Calu3 (cell line): ENCODE data around the gene CDC5L. TPM values are rescaled to one million over a fixed set of nuclear protein-coding genes. Genes with fewer than 3 reads are reported as not detected.

ENCODE experiments used
- BruUV-seq: library from RNA; stranded (reverse); fragments of 400-500 nt; replicated peaks from 2 replicates; lab custom pipeline; 2021; lab: Mats Ljungman, UMichigan
- CTCF ChIA-PET: fragments of 300-600 bp; sonication (Branson Sonifier 250); formaldehyde crosslinking; loops from one replicate; lab custom pipeline; 2022; ENCODE audit warnings: antibody characterized with exemption; lab: Charles Lee
- DNase-seq: peaks from one replicate; pipeline ENCODE4 v3.0.0; 2022
- H3K27ac Mint-ChIP-seq: one replicate; pipeline ENCODE4 v1.8.0; 2022; ENCODE audit warnings: mixed read lengths; ENCODE audit not compliant: unreplicated experiment
- H3K27me3 Mint-ChIP-seq: one replicate; pipeline ENCODE4 v1.8.0; 2022; ENCODE audit warnings: mixed read lengths; ENCODE audit not compliant: unreplicated experiment
- H3K36me3 Mint-ChIP-seq: one replicate; pipeline ENCODE4 v1.8.0; 2022; ENCODE audit warnings: mild to moderate bottlenecking, moderate library complexity, mixed read lengths; ENCODE audit not compliant: insufficient read depth, unreplicated experiment
- H3K4me1 Mint-ChIP-seq: one replicate; pipeline ENCODE4 v1.8.0; 2022; ENCODE audit warnings: mild to moderate bottlenecking, low read depth, mixed read lengths; ENCODE audit not compliant: unreplicated experiment
- H3K4me3 Mint-ChIP-seq: one replicate; pipeline ENCODE4 v1.8.0; 2022; ENCODE audit warnings: mild to moderate bottlenecking, low read depth, moderate library complexity, mixed read lengths; ENCODE audit not compliant: unreplicated experiment
- H3K9me3 Mint-ChIP-seq: one replicate; pipeline ENCODE4 v1.8.0; 2022; ENCODE audit warnings: low read depth, mixed read lengths; ENCODE audit not compliant: unreplicated experiment
- CTCF ChIP-seq: fragments of 200-600 bp; IDR thresholded peaks from one replicate; pipeline ENCODE4 v1.8.0; 2022; ENCODE audit warnings: antibody characterized with exemption; ENCODE audit not compliant: unreplicated experiment
- intact Hi-C: fragments of 100-400 bp; cut with micrococcal nuclease; formaldehyde crosslinking; loops from one replicate; pipeline ENCODE4 v1.10.0; 2022; ENCODE audit not compliant: unreplicated experiment
- total RNA-seq: library from RNA; stranded (reverse); gene quantifications from 2 replicates; pipeline ENCODE4 v1.2.3, GENCODE V29; 2022

The CDC5L gene
- total RNA-seq, 1 experiment from 2014 or later = 43.4 TPM

DNA sequence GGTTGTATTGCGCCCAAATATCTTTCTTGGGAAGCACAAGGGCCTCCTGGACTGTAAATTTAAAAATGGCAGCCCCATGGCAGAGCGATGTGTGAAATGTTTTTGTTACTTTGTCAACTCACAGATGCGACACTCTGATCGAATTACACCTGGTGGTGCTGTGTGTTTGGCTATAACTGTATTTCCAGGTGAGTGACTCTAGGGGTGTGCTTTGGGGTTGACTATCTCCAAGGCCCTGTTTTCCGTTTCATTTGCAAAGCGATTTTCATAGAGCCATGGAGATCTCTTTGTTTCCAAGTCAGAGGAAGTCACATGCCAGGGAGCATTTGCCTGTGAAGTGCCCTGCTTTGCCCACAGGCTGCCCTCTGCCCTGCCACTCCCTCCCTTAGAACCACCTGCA is 93.5 kb downstream of the CDC5L start:
- CTCF ChIA-PET = no interaction called here
- intact Hi-C loops = no loop called here
- Mint-ChIP-seq H3K36me3 (no peaks in the 10 kb centered on the region), H3K4me1 (peaks cover 14% of the 10 kb centered on the region), H3K4me3 (no peak overlapping the region), H3K9me3 (no peaks in the 10 kb centered on the region), H3K27me3 (peaks cover under 1% of the 10 kb centered on the region), H3K27ac (no peak overlapping the region)
- TF ChIP-seq CTCF = no peak
- no peak for DNase-seq
- BruUV-seq = no TSS peak

DNA sequence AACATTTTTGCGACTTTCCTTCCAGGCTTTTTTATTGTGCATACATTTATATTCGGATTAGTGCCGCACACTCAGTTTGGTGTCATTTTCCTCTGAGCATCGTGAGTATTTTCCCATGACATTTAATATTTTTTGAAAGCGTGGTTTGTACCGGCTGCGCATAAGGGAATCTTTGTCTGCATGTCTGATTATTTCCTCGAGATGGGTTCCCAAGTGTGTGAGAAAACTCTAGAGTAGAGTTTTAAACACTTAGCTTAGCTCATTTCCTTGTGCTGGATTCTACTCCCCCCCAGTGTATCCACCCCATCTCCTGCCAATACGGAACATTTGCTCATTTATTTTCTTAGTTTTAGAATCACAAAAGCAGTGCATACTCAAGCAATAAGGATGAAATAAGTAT is 94.3 kb downstream of the CDC5L start:
- Mint-ChIP-seq H3K4me1 (peaks cover 7% of the 10 kb centered on the region), H3K4me3 (no peak overlapping the region), H3K36me3 (no peaks in the 10 kb centered on the region), H3K27ac (no peak overlapping the region), H3K27me3 (peaks cover 8% of the 10 kb centered on the region), H3K9me3 (no peaks in the 10 kb centered on the region)
- TF ChIP-seq CTCF = no peak
- intact Hi-C loops = no loop called here
- DNase-seq = no peak
- CTCF ChIA-PET = no interaction called here
- no TSS peak for BruUV-seq

DNA sequence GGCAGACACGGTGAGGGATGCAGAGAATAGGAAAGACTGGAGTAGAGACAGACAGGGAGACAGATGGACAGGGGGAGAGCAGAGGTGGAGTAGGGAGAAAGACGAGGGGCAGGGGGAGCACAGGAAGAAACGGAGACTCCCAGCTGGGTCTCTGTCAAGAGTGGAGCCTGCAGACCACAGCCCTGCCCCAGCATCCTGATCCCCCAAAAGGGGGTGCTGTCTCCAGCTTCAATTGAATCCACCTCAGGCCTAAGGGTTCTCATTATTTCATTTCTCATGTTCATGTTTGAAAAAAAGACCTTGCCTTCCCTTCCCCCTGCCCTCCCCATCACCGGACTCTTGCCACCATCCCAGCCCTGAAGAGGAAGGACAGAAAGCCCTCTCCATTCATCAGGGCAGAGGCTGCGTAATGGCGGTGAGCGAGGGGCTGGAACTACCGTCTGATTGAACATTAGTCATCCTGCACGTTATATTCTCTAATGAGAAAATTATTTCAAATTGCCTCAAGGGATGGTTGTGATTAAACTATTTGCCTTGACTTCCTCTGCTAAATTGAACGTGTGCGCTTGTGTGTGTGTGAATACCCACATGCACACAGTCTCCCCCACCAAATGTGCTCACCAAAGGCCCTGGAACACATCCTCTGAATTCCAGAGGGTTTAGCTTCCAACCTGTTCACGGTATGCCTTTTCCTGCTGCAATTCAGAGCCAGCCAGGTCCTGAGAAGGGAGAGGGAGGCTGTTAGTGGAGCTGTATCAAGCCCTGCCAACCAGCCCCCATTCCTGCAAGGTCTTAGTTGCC is 98.3 kb downstream of the CDC5L start:
- no peaks in the 10 kb centered on the region for H3K9me3 Mint-ChIP-seq
- CTCF ChIA-PET = interaction anchor here (0.6 to 2.2 kb wide), 3 partner anchors 10 to 1063 kb away, joined by 3 to 18 read pairs (median 3); no protein-coding TSS in a partner anchor
- H3K4me1 Mint-ChIP-seq = peaks cover 24% of the 10 kb centered on the region
- TF ChIP-seq CTCF = no peak
- peaks cover 13% of the 10 kb centered on the region for H3K27me3 Mint-ChIP-seq
- no peak overlapping the region for H3K27ac Mint-ChIP-seq
- DNase-seq = no peak
- BruUV-seq = no TSS peak
- H3K36me3 Mint-ChIP-seq = peaks cover 5% of the 10 kb centered on the region
- intact Hi-C loops = no loop called here
- no peak overlapping the region for H3K4me3 Mint-ChIP-seq

DNA sequence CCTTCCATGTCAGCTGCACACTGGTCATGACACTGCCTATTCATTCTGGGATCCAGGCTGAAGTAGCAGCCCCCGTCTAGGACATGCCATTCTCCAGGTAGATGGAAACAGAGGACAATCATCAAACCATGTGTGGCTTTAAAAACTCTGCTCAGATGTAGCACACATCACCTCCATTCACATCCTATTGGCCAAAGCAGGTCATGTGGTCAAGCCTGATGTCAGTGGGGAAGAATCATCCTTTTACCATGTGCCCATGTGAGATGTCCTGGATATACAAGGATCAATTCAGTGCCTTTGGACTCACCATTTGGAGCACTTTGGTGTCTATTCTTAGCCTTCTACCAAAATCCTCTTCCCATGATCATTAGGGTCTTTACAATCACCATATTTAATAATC is 99.5 kb downstream of the CDC5L start:
- peaks cover 5% of the 10 kb centered on the region for H3K36me3 Mint-ChIP-seq
- H3K4me3 Mint-ChIP-seq = no peak overlapping the region
- H3K4me1 Mint-ChIP-seq = peaks cover 36% of the 10 kb centered on the region
- no peak for TF ChIP-seq CTCF
- no TSS peak for BruUV-seq
- intact Hi-C loops = no loop called here
- no peak overlapping the region for H3K27ac Mint-ChIP-seq
- DNase-seq = no peak
- CTCF ChIA-PET = interaction anchor here (0.6 to 2.2 kb wide), 2 partner anchors 11 to 1915 kb away, joined by 4 to 18 read pairs; no protein-coding TSS in a partner anchor
- no peaks in the 10 kb centered on the region for H3K9me3 Mint-ChIP-seq
- peaks cover 13% of the 10 kb centered on the region for H3K27me3 Mint-ChIP-seq
